HepG2 (cell line): ENCODE results near the gene LRIG3.

ENCODE experiments used
- PPARG ChIP-seq: conservative IDR thresholded peaks from 2 replicates; pipeline ENCODE4 v1.6.1; 2016; ENCODE audit warnings: missing biosample characterization, missing genetic modification reagents
- SNAPC2 ChIP-seq: sonication (generic); formaldehyde crosslinking; IDR thresholded peaks from 2 replicates; pipeline ENCODE4 v1.8.1; 2022; ENCODE audit warnings: mild to moderate bottlenecking, missing genetic modification reagents
- YY1 ChIP-seq: IDR thresholded peaks from 2 replicates; pipeline ENCODE4 v1.6.1; 2011; ENCODE audit warnings: low read length, low read depth, moderate library complexity, mild to moderate bottlenecking; ENCODE audit not compliant: insufficient read depth, insufficient replicate concordance
- ZBTB34 ChIP-seq: sonication (generic); formaldehyde crosslinking; IDR thresholded peaks from 2 replicates; pipeline ENCODE4 v1.8.0; 2022; ENCODE audit warnings: mild to moderate bottlenecking, missing genetic modification reagents
- ZNF430 ChIP-seq: sonication (generic); formaldehyde crosslinking; IDR thresholded peaks from 2 replicates; pipeline ENCODE4 v1.9.0; 2021; ENCODE audit warnings: mild to moderate bottlenecking, missing genetic modification reagents
- TF ChIP-seq, protein P1 (sequence below): sonication (generic); formaldehyde crosslinking; IDR thresholded peaks from 2 replicates; pipeline ENCODE4 v1.5.0; 2020; ENCODE audit warnings: mild to moderate bottlenecking, missing genetic modification reagents, moderate library complexity
- TF ChIP-seq, protein P2 (sequence below): sonication (generic); formaldehyde crosslinking; IDR thresholded peaks from 2 replicates; pipeline ENCODE4 v1.5.1; 2020; ENCODE audit warnings: missing genetic modification reagents, mild to moderate bottlenecking, borderline replicate concordance

GRCh38 chr12:58873496-58873895 lies 46.8 kb downstream of the LRIG3 start:
- TF ChIP-seq, protein P1, sequence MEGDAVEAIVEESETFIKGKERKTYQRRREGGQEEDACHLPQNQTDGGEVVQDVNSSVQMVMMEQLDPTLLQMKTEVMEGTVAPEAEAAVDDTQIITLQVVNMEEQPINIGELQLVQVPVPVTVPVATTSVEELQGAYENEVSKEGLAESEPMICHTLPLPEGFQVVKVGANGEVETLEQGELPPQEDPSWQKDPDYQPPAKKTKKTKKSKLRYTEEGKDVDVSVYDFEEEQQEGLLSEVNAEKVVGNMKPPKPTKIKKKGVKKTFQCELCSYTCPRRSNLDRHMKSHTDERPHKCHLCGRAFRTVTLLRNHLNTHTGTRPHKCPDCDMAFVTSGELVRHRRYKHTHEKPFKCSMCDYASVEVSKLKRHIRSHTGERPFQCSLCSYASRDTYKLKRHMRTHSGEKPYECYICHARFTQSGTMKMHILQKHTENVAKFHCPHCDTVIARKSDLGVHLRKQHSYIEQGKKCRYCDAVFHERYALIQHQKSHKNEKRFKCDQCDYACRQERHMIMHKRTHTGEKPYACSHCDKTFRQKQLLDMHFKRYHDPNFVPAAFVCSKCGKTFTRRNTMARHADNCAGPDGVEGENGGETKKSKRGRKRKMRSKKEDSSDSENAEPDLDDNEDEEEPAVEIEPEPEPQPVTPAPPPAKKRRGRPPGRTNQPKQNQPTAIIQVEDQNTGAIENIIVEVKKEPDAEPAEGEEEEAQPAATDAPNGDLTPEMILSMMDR (CRISPR knock-in tag), result no peak
- TF ChIP-seq PPARG, result no peak
- no peak for TF ChIP-seq YY1
- no peak for TF ChIP-seq SNAPC2
- TF ChIP-seq, protein P2, sequence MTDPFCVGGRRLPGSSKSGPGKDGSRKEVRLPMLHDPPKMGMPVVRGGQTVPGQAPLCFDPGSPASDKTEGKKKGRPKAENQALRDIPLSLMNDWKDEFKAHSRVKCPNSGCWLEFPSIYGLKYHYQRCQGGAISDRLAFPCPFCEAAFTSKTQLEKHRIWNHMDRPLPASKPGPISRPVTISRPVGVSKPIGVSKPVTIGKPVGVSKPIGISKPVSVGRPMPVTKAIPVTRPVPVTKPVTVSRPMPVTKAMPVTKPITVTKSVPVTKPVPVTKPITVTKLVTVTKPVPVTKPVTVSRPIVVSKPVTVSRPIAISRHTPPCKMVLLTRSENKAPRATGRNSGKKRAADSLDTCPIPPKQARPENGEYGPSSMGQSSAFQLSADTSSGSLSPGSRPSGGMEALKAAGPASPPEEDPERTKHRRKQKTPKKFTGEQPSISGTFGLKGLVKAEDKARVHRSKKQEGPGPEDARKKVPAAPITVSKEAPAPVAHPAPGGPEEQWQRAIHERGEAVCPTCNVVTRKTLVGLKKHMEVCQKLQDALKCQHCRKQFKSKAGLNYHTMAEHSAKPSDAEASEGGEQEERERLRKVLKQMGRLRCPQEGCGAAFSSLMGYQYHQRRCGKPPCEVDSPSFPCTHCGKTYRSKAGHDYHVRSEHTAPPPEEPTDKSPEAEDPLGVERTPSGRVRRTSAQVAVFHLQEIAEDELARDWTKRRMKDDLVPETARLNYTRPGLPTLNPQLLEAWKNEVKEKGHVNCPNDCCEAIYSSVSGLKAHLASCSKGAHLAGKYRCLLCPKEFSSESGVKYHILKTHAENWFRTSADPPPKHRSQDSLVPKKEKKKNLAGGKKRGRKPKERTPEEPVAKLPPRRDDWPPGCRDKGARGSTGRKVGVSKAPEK, result no peak
- TF ChIP-seq ZBTB34 (CRISPR knock-in tag), result no peak
- TF ChIP-seq ZNF430 (CRISPR knock-in tag), result no peak
